GM12875 (cell line): ENCODE measurements around the gene ADORA1.

ENCODE experiments used
- H3K4me3 ChIP-seq: one replicate; pipeline ENCODE4 v1.5.1; 2011; ENCODE audit warnings: low read depth, low read length, control low read depth
- CTCF ChIP-seq: IDR thresholded peaks from 2 replicates; pipeline ENCODE4 v1.5.1; 2011; ENCODE audit warnings: low read depth, mild to moderate bottlenecking, control low read depth, inconsistent platforms, low read length, moderate library complexity, borderline replicate concordance; ENCODE audit not compliant: insufficient read depth

Gene ADORA1

GRCh38 chr1:203095061-203095690 is 32.4 kb upstream of the ADORA1 start:
- H3K4me3 ChIP-seq: no peak overlapping the region
- TF ChIP-seq CTCF: no peak

DNA sequence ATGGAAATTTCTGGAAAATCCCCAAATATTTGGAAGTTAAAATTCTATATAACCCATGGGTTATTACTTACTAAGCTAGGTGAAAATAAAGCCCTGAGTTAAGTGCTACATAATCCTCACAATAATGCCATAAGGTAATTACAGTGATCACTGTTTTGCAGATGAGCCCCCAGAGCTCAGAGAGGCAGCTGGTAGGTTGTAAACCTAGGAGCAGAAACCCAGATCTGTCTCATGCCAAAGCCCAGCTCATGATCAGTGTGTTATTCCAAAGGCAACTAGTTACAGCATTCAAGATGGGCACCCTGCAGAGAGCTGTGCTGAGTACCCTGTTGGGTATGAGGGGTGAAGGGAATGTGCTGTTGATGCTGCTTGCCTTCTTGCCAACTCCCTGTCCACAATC is 31.0 kb upstream of the ADORA1 start:
- H3K4me3 ChIP-seq: no peak overlapping the region
- no peak for TF ChIP-seq CTCF

- TF ChIP-seq CTCF: no peak
- no peak overlapping the region for H3K4me3 ChIP-seq
These were observed 30.5 kb upstream of the ADORA1 start for GRCh38 chr1:203097001-203097400.

GRCh38 chr1:203098445-203098844 is 29.1 kb upstream of the ADORA1 start:
- no peak for TF ChIP-seq CTCF
- no peak overlapping the region for H3K4me3 ChIP-seq

GRCh38 chr1:203098914-203099520 is 28.5 kb upstream of the ADORA1 start:
- no peak for TF ChIP-seq CTCF
- H3K4me3 ChIP-seq: no peak overlapping the region

DNA sequence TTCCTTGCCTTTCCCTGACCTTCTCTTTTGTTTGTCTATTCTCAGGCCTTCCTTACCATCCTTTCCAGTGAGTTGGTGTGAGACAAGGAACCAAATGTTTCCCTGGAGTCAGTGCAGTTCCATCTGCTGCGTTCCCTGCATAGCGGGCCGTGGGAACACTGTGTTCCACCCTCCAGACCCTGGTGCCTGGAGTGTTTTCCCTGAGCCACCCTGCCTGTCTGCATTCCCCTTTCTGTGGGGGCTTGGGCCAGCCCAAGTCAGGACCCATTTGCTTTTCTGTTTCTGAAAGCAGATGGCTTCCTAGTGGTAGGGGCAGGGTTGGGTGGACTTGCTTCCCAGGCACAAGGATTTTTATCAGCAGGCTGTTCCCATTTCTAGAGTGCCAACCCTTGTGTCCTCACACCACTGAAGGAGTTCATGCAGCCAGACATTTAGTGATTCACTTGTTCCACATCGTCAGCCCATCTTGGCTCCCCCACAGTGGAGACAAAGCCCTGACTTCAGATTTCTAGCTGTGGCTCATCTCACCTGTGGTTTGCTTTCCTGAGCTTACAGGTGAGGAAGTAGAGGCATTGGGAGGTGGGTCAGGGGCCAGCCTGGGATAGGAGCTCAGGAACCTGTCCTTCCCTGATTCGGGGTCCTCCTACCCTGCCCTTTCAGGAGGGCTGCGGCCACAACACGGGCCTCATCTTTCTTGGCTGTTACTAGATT is 27.6 kb upstream of the ADORA1 start:
- TF ChIP-seq CTCF: no peak
- no peak overlapping the region for H3K4me3 ChIP-seq

- no peak for TF ChIP-seq CTCF
- H3K4me3 ChIP-seq: no peak overlapping the region
These were observed 27.0 kb upstream of the ADORA1 start for GRCh38 chr1:203100516-203100869.
